Stimulated activated naive CD4-positive, alpha-beta T cell (primary cell): ENCODE measurements around the gene CDK10.
"Not testable (repeated sequence)": the region's sequence is repeated elsewhere in the genome, so short reads cannot be mapped to it uniquely, and the experiment has no call there.

Source experiments
- DNase-seq, 6 experiments: peaks; one replicate each; lab custom pipeline; 2025; lab: John Stamatoyannopoulos, UW

The CDK10 gene

DNA sequence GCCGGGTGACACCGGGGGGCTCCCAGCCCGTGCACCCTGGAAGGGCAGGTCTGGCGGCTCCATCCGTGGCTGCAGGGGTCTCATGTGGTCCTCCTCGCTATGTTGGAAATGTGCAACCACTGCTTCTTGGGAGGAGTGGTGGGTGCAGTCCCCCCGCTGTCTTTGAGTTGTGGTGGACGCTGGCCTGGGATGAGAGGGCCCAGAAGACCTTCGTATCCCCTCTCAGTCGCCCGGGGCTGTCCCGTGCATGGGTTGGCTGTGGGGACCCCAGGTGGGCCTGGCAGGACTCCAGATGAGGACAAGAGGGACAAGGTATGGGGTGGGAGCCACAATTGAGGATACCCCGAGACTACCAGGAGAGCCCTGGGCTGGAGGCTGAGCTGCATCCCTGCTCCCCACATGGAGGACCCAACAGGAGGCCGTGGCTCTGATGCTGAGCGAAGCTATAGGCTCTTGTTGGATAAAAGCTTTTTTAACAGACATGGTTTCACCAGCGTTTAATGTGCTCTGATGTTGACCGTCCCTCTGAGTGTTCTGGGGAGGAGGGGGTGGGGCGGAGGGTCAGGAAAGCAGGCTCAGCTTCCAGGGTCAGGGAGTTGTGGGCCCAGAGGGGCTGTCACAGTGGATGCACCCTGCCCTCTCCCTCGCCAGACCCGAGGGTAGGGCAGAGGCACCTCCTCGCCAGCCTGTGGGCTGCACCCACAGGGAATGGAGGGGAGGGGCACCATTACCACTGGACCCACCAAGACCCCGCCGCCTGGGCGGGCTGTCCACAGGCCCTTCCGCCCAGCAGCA is 9.6 kb downstream of the CDK10 start:
- DNase-seq: no peak

DNA sequence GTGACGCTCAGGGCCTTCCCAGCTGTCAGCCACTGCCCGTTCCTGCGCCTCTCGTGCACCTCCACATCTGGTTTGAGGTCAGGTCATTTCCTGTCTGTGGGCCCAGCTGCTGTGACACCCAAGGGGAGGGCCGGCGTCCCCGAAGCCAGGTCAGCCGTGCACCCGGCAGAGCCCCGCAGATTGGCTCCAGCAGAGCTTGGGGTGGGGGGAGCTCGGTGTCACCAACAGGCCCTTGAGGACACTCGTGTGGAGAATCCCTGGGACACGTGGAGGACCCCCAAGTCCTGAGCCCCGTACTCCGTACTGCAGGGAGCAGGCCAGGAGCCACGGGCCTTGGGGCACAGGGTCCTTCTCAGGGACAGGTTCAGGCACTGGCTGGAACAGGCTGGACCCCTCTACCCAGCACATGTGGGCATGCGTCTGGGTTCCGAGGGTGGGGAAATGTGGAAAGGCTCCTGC is 10.2 kb downstream of the CDK10 start:
- no peak for DNase-seq

DNA sequence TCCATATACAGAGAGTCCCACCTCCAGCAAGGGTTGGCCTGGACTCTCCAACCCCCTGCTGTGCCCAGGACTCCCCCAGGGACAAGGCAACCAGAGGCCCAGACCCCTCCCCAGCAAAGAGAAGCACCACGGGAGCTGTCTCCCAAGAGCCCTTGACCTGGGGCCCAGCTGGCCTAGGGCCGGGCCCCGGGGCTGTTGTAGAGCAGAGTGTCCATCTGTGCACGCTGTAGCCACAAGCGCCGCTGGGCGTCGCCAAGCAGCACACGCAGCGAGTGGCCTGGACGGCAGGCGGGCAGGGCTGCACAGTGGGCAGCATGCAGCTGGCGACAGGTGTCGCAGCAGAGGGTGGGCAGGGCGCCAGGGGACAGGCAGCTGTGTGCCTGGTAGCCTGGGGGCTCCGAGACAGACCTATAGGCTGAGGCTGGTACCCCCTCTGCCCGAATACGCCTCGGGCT is 10.7 kb downstream of the CDK10 start:
- DNase-seq: no peak

DNA sequence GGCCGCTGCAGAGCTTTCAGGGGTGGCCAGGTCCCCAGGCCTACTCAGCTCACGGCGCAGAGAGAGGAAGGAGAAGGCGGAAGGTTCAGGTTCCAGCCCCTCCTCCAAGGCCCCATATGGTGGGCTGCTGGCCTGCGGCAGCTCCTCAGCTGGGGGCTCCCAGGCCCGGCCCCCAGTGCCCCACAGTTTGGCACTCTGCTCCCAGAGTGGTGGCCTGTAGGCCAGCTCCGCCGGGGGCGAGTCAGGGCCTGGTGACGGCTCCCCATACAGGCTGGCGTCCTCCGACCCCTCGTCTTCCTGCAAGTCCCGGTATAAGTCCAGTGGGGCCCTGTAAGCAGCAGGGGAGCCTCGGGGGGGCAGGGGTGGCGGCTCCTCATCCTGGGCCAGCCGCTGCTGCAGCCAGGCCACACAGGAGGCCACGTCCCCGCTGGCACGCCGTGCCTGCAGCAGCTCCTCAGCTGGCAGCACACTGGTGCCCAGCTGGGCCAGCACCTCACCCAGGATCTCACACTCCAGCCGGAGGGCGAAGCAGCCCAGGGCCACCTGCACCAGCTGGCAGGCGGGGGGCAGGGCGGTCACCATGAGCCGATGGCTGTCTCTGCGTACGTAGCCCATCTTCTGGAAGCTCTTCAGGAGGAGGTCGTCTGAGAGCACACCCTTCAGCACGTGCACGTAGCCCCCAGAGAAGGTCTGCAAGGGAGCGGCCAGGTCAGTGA is 11.3 kb downstream of the CDK10 start:
- no peak for DNase-seq

DNA sequence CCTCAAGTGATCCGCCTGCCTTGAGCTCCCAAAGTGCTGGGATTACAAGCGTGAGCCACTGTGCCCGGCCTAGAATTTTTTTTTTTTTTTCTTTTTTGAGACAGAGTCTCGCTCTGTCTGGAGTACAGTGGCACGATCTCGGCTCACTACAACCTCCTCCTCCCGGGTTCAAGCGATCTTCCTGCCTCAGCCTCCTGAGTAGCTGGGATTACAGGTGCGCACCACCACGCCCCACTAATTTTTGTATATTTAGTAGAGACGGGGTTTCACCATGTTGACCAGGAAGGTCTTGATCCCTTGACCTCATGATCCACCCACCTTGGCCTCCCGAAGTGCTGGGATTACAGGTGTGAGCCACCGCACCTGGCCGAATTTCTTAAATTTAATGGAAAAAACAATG is 12.2 kb downstream of the CDK10 start:
- DNase-seq: not testable (repeated sequence)

DNA sequence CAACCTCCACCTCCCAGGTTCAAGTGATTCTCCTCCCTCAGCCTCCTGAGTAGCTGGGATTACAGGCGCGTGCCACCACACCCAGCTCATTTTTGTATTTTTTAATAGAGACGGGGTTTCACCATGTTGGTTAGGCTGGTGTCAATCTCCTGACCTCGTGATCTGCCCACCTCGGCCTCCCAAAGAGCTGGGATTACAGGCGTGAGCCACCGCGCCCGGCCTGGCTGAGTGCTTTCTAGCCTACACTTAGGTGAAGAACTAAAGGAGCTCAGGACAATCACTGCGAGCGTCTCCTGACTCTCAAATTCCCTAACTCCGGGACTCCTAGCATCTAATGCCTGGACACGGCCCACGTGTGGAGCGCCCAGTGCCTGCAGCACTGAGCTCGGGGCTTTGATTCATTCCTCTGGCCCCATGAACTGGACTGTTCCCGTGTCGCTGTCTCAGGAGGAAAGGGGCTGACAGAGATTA is 13.2 kb downstream of the CDK10 start:
- DNase-seq: not testable (repeated sequence)

DNA sequence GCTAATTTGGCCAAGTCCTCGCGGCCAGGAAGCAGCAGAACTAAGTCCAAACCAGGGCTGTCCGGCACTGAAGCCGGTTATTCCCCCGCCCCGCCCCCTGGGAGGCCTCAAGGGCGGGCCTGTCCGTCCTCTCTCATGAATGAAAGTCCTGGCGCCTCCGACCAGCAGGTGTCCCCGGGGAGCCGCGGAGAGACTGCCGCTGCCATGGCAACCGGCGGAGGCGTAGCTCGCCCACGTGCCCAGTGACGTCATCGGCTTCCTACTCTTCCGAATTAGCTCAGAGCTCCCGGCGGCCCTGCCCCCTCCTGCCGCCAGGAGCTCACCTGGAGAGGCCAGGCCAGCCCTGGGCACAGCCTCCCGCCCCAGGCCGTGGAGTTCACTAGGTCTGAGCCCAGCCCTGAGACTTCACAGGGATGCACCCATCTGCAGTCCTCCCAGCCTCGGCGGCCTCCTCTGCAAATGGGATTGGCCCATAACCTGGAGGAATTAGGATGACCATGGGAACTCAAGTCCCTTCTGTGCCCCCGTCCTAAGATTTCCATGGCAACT is 13.7 kb downstream of the CDK10 start:
- peak; percentile 86 to 96 (median 90) for DNase-seq

DNA sequence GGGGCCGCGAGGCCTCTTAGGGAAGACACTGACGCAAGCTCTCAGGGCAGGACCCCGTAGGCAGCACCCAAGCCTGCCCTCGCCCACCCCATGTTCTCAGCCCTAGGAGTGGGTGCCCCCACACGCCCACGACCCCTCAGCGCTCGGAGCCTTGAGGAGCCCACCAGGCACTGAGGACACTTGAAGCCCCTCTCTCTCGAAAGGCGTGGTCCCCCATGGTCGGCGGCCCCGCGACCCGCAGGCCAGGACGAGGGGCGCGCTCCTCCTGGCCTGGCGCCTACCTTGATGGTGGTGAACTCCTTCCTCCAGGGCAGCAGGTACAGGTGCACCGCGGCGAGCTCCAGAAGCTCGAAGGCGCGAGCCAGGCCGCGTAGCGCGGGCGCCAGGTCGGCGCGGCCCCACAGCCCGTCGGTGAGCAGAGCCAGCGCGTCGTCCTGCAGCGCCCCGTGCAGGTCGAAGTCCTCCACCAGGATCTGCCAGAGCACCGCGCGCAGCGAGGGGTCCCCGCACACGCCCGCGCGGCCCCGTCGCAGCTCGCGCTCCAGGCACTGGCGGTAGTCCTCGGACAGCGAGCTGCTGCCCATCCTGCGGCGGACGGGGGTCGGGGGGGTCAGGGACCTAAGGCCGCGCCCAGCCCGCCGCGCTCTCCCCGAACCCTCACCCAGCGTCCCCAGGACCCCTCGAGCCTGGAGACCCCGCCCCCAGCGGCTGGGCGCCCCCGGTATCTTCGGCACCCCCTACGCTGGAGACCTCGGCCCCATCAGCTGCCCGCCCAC is 14.3 kb downstream of the CDK10 start:
- DNase-seq: peak; percentile 29 to 72 (median 50)

DNA sequence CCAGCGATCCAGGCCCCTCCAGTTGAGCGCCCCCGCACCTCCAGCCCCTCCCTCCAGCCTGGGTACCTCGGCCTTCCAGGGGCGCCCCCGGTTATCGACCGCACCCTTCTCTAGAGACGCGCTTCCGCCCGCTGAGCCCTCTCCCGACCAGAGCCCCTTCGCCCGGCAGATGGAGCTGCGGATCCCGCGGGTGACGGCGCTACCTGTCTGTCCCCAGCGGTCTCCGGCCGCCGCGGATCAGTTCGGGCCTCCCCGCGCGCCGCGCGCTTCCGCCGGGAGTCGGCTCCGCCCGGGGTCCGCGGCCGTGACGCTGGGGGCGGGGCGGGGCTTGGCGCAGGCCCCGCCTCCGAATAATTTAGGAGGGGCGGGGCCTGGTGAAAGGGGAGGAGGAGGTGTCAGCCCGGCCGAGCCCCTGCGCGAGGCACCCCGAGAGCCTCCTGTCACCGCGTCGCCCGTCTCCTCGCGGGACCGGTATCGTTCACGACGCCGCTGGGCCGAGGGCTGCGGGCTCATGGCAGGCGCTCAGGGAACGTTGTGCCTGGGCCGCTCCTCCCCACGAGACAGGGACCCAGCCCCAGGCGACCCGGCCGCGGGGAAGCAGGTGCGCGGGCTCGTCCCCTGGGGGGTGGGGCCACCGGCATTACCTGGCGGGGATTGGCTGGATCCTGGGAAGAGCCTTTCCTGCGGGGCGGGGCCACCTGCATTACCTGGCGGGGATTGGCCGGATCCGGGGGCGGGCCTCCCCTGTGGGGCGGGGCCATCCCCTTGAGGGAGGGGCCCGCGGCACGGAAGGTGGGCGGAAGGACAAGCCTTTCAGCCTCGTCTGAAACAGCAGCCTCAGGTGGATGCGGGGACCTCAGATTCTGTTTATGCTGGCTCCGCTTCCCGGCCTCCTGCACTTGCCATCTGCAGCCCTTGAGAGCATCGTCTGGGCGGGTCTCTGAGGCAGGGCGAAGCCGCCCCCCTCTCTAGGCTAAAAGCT is 15.2 kb downstream of the CDK10 start, which contains the start of gene SPATA2L:
TSS of gene SPATA2L (minus strand) at position 281 of the 982 bp plus-strand sequence. CDS start 473 bp downstream, outside the sequence.
- DNase-seq: peak; percentile 98 to 100 (median 98)

DNA sequence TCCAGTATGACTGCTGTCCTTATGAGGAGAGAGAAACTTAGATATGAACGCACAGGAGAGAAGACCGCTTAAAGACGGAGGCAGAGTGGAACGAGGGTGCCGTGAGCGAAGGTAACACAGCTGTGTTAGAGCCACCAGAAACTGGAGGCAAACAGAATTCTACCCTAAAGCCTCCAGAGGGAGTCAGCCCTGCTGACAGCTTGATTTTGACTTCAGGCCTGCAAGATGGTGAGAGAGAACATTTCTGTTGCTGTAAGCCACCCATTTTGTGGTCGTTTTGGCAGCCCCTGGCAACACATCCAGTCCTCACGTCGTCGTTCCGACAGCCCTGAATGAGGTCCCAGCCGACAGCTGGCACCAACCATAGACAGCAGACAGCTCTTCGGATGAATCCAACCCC is 17.8 kb downstream of the CDK10 start:
- no peak for DNase-seq

DNA sequence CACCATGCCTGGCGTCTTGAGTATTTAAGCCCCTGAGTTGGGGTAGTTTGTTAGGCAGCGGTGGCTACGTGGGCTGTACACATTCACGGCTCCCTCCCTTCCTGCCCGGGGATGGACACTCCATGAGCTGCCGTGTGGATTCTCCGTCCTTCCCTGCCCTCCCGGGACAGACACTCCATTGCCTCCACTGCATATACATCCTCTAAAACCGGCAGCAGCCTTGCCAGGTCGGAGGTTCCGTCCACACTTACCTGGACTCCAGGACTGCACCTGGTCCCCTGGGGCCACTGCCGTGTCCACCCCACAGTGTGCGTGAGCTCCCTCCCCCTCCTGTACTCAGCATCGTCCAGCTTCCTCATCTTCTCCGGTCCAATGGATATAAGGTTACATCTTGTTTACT is 18.5 kb downstream of the CDK10 start:
- no peak for DNase-seq

DNA sequence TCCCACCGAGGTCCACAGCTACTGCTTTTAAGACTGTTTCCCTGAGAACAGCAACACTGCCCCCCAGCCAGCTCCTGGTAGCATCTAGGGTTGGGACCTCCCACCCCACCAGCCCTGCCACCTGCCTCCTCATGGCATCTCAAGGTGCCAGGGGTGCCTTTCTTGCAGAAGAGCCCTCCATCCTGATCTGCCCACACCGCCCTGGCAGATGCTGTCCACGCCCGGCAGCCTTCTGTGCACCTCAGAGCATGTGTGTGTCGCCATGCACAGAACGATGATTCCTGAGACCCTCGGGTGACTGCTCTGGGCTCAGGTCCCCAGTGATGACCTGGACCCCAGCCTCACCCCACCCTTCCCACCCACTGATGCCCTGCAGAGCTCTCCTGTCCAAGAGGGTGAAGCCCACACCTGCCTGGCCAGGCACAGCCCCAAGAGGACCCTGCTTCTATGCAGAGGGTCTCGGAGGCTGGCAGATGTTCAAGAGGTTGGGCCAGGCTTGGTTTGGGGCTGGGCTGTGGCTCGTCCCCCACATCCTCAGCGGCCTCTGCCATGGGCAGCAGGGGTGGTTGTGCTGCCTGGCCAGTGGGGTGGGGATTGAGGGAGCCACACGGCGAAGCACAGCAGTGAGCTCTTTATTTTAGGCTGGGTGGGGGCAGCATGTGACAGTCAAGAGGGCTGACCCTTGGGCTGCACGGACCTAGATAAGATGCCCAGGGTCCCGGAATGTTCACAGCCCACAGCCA is 20.2 kb downstream of the CDK10 start:
- no peak for DNase-seq

DNA sequence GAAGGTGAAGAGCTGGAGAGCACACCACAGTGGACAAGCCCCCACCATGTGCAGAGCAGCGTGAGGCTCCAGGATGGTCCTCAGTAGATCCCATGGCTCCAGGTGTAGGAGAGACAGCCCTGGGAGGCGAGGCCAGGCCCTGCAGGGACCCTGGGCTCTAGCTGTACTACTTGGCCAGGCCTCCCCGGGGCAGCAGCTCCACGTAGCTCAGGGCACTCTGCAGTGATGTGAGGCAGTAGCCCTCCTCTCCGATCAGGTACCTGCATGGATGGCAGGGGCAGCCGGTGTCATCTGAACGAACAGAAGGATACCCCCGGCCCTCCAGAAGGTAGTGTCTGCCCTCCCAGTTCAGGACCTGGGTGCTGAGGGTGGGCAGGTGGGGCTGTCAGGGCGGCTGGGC is 21.2 kb downstream of the CDK10 start:
- DNase-seq: no peak

DNA sequence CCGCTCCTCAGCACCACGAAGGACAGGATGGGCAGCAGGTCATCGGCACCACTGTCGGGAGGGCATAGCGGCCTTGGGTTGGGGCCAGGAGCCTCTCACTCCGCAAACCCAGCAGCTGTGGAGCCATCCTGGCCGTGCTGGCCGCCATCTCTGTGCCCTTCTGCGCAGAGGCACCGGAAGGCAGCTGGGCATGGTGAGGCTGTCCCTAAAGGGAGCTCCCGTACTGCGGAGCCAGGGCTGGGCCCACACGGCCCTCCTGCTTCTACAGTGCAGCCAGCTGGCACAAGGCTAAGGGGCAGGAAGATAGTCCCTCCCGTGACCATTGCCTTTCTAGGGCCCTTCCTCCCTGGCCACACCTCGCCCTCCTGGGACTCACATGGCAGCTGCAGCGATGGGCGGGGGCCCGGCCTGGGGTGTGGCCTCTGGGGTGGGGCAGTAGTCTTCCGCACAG is 22.0 kb downstream of the CDK10 start:
- no peak for DNase-seq

DNA sequence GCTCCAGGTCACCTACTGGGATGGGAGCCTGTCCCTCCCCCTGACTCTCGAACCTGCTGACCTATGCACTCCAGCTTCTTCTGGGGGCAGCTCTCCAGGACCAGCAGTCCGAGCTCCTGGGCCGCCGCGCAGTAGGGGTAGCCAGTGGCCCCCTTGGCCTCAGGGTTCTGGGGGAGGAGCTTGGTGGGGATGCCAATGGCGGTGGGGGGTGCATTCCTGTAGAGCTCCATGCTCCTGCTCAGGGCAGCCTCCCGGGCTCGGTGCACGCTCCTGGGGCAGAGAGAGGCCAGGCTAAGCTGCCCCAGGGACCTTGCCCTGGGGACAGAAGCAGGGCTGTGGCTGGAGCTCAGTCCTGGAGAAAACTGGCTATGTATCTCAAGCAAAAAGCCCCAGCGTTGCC is 22.7 kb downstream of the CDK10 start:
- DNase-seq: no peak

DNA sequence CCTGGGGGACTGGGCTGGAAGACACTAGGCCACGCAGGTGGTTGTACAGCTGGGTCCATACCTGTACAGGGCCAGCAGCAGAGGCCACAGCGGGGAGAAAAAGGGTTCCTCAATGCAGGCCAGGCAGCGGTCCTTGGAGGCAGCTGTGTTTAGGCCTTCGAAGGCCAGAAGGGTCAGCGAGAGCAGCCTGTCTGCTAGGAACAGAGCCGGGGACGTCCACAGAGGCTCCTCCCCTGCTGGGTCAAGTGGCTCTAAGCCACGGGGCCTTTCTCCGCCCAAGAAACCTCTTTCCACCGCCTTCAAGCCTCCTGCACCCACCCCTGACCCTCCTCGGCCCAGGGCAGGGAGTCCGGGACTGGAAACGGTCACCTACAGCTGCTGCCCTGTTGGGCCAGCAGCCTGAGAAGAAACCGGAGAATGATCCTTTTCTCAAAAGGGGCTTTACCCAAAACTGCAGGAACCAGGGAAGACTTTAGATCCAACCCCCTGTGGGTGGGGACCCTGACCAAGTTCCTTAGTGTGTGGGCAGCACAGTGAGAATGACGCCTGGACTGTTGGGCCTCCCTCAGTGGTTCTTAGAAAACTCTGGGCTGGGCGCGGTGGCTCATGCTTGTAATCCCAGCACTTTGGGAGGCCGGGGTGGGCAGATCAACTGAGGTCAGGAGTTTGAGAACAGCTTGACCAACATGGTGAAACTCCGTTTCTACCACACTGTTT is 23.4 kb downstream of the CDK10 start:
- DNase-seq: no peak

DNA sequence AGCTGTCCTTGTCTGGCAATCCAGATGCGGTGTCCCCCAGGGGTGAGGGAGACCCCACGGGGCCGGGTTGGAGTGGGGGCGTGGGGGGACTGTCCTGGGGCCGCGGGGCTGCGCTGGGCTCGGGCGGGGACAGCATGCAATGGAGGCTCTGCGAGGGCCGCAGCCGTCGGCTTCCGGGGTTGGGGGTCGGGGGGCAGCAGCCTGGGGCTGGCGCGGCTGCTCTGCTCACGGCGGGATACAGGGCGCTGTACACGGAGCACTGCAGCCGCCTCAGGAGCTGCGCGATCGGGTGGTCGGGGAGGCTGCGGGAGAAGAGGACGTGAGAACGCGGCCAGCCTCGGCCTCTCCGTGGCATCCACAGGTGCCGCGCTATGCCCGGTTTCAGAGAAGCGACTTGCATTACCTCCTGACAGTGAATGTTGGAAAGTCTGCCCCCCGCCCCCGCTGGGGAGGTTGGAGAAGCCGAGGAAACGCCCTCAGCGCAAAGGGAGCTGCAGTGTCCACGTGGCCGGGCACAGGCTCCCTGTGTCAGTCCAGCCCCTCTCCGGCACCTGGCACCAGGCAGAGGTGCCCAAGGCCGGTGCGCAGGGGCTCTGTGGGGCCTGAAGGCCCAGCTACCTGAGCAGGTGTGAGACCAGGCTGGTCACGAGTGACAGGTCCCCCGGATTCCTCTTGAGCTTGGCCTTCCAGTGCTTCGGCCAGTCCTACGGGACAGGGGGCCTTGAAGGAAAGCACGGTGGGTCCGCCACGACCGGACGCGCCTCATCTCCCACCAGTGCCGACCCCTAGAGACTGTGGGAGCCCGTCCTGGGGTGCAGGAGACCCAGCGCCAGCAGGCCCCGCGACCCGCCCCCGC is 24.4 kb downstream of the CDK10 start:
- DNase-seq: no peak

DNA sequence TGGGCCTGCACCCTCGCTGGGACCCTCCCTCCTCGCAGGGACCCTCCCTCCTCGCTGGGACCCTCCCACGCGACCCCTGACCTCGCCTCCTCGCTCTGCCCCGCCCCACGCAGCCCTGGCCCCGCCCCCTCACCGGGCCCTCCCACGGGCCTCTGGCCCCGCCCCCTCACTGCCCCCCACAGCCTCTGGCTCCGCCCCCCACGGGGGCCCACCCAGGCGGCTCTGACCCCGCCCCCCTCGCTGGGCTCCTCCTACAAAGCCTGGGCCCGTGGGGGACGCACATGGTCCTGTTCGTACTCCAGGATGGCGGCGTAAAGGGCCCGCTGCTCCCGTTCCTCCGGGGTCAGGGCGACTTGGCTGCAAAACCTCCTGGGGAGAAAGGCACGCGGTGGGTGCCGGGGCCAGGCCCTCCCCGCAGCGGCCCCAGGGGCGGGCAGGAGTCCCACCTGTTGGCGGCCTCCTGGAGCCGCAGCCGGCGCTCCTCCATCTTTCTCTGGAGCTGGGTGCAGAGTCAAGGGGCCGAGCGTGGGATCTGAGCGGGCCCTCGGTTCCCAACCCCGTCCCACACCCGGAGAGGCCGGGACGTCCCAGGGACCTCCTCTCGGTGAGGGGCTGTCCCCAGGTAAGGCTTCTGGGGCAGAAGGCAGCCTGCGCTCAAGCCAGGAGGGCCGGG is 25.2 kb downstream of the CDK10 start:
- DNase-seq: peak; percentile 20 to 77 (median 70)
